OCI-LY3 (cell line): ENCODE results near the gene TECPR1.

Source experiments
- H2AFZ ChIP-seq: fragments of 200-600, 300-600 bp; shearing (Covaris generic); 2 replicates; pipeline ENCODE4 v1.6.0; 2014; ENCODE audit warnings: antibody characterized with exemption, low read depth, low read length
- H3K27ac ChIP-seq: fragments of 200-600, 300-600 bp; sonication (generic); 2 replicates; pipeline ENCODE4 v1.5.1; 2014; ENCODE audit warnings: mild to moderate bottlenecking, low read length, moderate library complexity, mixed read lengths
- H3K27me3 ChIP-seq: fragments of 200-600, 300-600 bp; sonication (generic); 2 replicates; pipeline ENCODE4 v1.6.1; 2014; ENCODE audit warnings: low read depth, low read length, mixed read lengths
- H3K36me3 ChIP-seq: fragments of 200-600, 300-600 bp; sonication (generic); replicated peaks from 2 replicates; pipeline ENCODE3; 2014; ENCODE audit warnings: low read depth, low read length, mixed read lengths
- H3K4me1 ChIP-seq: fragments of 300-600, 200-600 bp; sonication (generic); 2 replicates; pipeline ENCODE4 v1.6.1; 2014; ENCODE audit warnings: low read length, mixed read lengths
- H3K4me2 ChIP-seq: fragments of 200-600, 300-600 bp; sonication (generic); 2 replicates; pipeline ENCODE4 v1.6.1; 2014; ENCODE audit warnings: low read length, mixed read lengths
- H3K4me3 ChIP-seq: fragments of 300-600, 200-600 bp; sonication (generic); 2 replicates; pipeline ENCODE4 v1.5.1; 2014; ENCODE audit warnings: antibody characterized with exemption, mild to moderate bottlenecking, low read length, moderate library complexity
- H3K79me2 ChIP-seq: fragments of 300-600, 200-600 bp; shearing (Covaris generic); 2 replicates; pipeline ENCODE4 v1.6.1; 2014; ENCODE audit warnings: mild to moderate bottlenecking, low read length, mixed read lengths
- H3K9ac ChIP-seq: fragments of 300-600, 200-600 bp; shearing (Covaris generic); 2 replicates; pipeline ENCODE4 v1.6.0; 2014; ENCODE audit warnings: mild to moderate bottlenecking, low read length, moderate library complexity
- H3K9me3 ChIP-seq: fragments of 200-600, 300-600 bp; shearing (Covaris generic); 2 replicates; pipeline ENCODE4 v1.6.1; 2014; ENCODE audit warnings: low read length, mixed read lengths; ENCODE audit not compliant: insufficient read depth
- H4K20me1 ChIP-seq: fragments of 200-600, 300-600 bp; sonication (generic); 2 replicates; pipeline ENCODE4 v1.6.1; 2016; ENCODE audit warnings: low read length, mixed read lengths; ENCODE audit not compliant: insufficient read depth
- CTCF ChIP-seq: fragments of 200-600, 300-600 bp; sonication (generic); IDR thresholded peaks from 2 replicates; pipeline ENCODE4 v1.5.1; 2014; ENCODE audit warnings: antibody characterized with exemption, low read length, low read depth
- EZH2phosphoT487 ChIP-seq: fragments of 200-600 bp; shearing (Covaris generic); IDR thresholded peaks from 2 replicates; pipeline ENCODE4 v1.6.1; 2018; ENCODE audit warnings: antibody characterized with exemption, mixed run types, low read depth

TECPR1 gene

GRCh38 chr7:98203964-98204605 lies 47.9 kb downstream of the TECPR1 start:
- H3K4me3 ChIP-seq: peak overlapping the region; percentile 72
- peaks cover 24% of the 10 kb centered on the region for H3K27me3 ChIP-seq
- no peaks in the 10 kb centered on the region for H3K79me2 ChIP-seq
- TF ChIP-seq EZH2phosphoT487: no peak
- TF ChIP-seq CTCF: no peak
- H2AFZ ChIP-seq: no peak overlapping the region
- peak overlapping the region; percentile 98 for H3K4me2 ChIP-seq
- H3K4me1 ChIP-seq: peaks cover 44% of the 10 kb centered on the region
- H3K9ac ChIP-seq: no peak overlapping the region
- peaks cover 58% of the 10 kb centered on the region for H4K20me1 ChIP-seq
- H3K9me3 ChIP-seq: no peaks in the 10 kb centered on the region
- peaks cover 8% of the 10 kb centered on the region for H3K36me3 ChIP-seq
- H3K27ac ChIP-seq: no peak overlapping the region

GRCh38 chr7:98203261-98203963 lies 48.6 kb downstream of the TECPR1 start:
- peaks cover 8% of the 10 kb centered on the region for H3K36me3 ChIP-seq
- no peaks in the 10 kb centered on the region for H3K9me3 ChIP-seq
- H3K4me2 ChIP-seq: peak overlapping the region; percentile 98
- peak overlapping the region; percentile 72 for H3K4me3 ChIP-seq
- peak overlapping the region; percentile 71 for H3K27ac ChIP-seq
- peaks cover 45% of the 10 kb centered on the region for H3K4me1 ChIP-seq
- H4K20me1 ChIP-seq: peaks cover 60% of the 10 kb centered on the region
- H3K9ac ChIP-seq: peak overlapping the region; percentile 61
- TF ChIP-seq CTCF (no peak), EZH2phosphoT487 (no peak)
- peaks cover 27% of the 10 kb centered on the region for H3K27me3 ChIP-seq
- no peaks in the 10 kb centered on the region for H3K79me2 ChIP-seq
- H2AFZ ChIP-seq: no peak overlapping the region

- H2AFZ ChIP-seq: no peak overlapping the region
- H3K4me1 ChIP-seq: peaks cover 45% of the 10 kb centered on the region
- peaks cover 27% of the 10 kb centered on the region for H3K27me3 ChIP-seq
- peak overlapping the region; percentile 61 for H3K9ac ChIP-seq
- H3K27ac ChIP-seq: peak overlapping the region; percentile 71
- no peaks in the 10 kb centered on the region for H3K79me2 ChIP-seq
- no peaks in the 10 kb centered on the region for H3K9me3 ChIP-seq
- H3K4me3 ChIP-seq: peak overlapping the region; percentile 72
- no peak for TF ChIP-seq CTCF
- peak; percentile 89 for TF ChIP-seq EZH2phosphoT487
- peak overlapping the region; percentile 98 for H3K4me2 ChIP-seq
- peaks cover 8% of the 10 kb centered on the region for H3K36me3 ChIP-seq
- peaks cover 64% of the 10 kb centered on the region for H4K20me1 ChIP-seq
Observed at GRCh38 chr7:98202367-98203195, 49.5 kb downstream of the TECPR1 start.

GRCh38 chr7:98200364-98200763 lies 51.7 kb downstream of the TECPR1 start:
- TF ChIP-seq CTCF (no peak), EZH2phosphoT487 (no peak)
- Histone ChIP-seq H4K20me1 (peaks cover 74% of the 10 kb centered on the region), H3K4me1 (peaks cover 45% of the 10 kb centered on the region), H3K9me3 (no peaks in the 10 kb centered on the region), H3K4me3 (peak overlapping the region; percentile 26; the same call in 1 of the 2 replicates), H3K27ac (no peak overlapping the region), H3K4me2 (peak overlapping the region; percentile 57), H3K9ac (no peak overlapping the region), H3K36me3 (no peaks in the 10 kb centered on the region), H3K27me3 (peaks cover 27% of the 10 kb centered on the region), H3K79me2 (no peaks in the 10 kb centered on the region), H2AFZ (no peak overlapping the region)
